ENCODE measurements around the gene CCDC171.

CCDC171 gene

GRCh38 chr9:16022228-16022627 lies 469.4 kb downstream of the CCDC171 start:
- DNase-seq (ENCODE audit: low read depth): no peak

DNA sequence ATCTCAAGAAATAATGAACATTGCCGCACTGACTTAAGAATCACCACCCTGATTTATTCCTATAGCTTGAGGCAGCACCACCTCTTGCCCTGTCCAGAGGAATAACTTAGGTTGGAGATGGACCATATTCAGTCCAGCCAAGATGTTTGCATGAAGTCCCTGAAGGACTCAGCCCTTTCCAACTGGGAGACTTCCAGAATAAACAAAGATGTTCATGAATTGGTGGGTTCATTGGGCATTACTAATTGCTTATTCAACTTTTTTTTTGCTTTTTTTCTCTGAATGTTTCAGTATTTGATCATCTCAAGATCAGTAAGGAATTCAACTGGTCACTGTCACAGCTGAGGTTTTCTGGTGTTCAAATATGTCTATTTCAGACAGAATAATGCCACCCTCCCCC lies 470.6 kb downstream of the CCDC171 start:
- no peak for TF ChIP-seq CTCF (conservative IDR thresholded peaks at IDR 0.05; ENCODE audit: control insufficient read depth, insufficient read depth, low read depth, low read length)
- DNase-seq (ENCODE audit: low read depth): peak; percentile 95
- H3K4me3 ChIP-seq (ENCODE audit: control insufficient read depth, low read depth, low read length): no peak overlapping the region

More at GRCh38 chr9:16022228-16022627, 469.4 kb downstream of the CCDC171 start:
- TF ChIP-seq CTCF (conservative IDR thresholded peaks at IDR 0.05; ENCODE audit: control insufficient read depth, insufficient read depth, low read depth, low read length): no peak
- no peak overlapping the region for H3K4me3 ChIP-seq (ENCODE audit: control insufficient read depth, low read depth, low read length)
